Measurements from ENCODE around the gene STMP1. TPM values are rescaled to one million over a fixed set of nuclear protein-coding genes. Genes with fewer than 3 reads are reported as not detected.
"Not testable (repeated sequence)": the region's sequence is repeated elsewhere in the genome, so short reads cannot be mapped to it uniquely, and the experiment has no call there.

Gene STMP1
- total RNA-seq, 1 donor from 2014 or later = 34.7 TPM

DNA sequence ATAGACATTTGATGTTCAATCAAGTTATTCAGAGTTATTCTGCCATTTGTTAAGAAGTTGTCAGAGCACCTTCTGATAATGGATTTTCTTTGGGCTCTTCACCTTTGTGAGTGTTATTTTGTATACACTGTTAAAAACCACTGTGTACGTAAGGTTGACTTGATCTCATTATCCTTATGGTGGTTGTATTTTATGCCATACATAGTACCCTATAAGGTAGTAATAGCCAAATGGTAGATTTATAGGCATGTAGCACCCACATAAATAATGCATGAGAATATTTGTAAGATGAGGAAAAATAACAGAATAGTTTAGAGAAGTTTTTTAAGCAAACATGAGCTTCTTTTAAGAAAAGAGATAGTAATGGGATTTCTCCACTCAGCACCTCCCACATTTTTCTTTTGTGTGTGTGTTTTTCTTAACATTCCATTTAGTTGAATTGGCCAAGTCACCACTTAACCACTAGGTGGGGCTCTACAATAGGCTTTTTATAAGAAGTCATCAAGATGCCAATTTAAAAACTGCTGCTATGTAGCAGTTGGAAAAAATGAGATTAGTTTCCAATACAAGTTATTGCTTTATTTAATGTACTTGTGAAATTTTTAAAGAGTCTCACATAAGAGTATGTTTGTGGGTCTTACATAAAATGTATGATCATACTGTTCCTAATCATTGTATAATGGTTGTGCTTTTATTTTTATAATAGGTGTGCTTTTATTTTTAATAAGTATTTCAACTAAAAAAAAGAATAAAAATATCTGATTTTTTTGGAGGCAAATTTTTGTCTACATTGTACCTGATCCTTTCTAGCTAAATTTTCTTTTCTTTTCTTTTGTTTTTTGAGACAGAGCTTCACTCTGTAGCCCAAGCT is 41.1 kb upstream of the STMP1 start:
- TF ChIP-seq, protein P1, sequence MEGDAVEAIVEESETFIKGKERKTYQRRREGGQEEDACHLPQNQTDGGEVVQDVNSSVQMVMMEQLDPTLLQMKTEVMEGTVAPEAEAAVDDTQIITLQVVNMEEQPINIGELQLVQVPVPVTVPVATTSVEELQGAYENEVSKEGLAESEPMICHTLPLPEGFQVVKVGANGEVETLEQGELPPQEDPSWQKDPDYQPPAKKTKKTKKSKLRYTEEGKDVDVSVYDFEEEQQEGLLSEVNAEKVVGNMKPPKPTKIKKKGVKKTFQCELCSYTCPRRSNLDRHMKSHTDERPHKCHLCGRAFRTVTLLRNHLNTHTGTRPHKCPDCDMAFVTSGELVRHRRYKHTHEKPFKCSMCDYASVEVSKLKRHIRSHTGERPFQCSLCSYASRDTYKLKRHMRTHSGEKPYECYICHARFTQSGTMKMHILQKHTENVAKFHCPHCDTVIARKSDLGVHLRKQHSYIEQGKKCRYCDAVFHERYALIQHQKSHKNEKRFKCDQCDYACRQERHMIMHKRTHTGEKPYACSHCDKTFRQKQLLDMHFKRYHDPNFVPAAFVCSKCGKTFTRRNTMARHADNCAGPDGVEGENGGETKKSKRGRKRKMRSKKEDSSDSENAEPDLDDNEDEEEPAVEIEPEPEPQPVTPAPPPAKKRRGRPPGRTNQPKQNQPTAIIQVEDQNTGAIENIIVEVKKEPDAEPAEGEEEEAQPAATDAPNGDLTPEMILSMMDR (IDR thresholded peaks at IDR 0.05) = peak; percentile 97
- H3K4me3 Mint-ChIP-seq (ENCODE audit: unreplicated experiment) = no peak overlapping the region

DNA sequence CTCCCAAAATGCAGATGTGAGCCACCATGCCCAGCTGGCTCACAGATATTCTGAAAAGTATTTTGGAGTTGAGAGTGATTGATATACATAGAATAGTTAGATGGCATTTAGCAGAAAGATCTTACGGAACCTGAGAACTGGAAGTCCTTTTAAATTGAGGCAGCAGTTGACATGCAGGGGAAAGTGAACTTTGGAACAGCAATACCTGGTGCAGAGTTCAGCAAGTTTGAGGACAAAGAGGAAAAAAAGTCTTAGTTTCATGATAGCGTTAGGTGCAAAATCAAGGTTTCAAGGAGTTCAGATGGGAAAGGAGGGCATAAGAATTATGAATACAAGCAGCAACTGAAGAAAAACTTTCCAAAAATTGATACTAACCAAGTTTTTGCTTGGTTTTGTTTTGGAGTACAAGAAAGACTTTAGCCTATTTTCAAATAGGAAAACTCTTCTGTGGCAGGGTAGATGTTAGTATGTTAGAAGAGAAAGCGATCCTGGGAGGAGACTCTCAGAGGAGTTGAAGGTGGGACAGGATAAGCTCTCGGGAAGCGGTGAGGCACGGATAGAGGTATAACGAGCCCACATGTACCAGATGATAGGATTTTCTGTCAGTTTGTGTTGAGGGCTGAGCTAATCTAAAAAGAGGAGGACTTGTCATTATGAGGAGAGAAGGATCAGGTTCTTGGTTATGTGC is 28.0 kb upstream of the STMP1 start:
- Mint-ChIP-seq H3K27me3 (ENCODE audit: low read depth) (no peaks in the 10 kb centered on the region), H3K4me3 (ENCODE audit: unreplicated experiment) (no peak overlapping the region), H3K4me1 (ENCODE audit: low read depth) (no peaks in the 10 kb centered on the region), H3K36me3 (ENCODE audit: low read depth) (peaks cover 17% of the 10 kb centered on the region), H3K27ac (ENCODE audit: unreplicated experiment) (no peak overlapping the region), H3K9me3 (ENCODE audit: low read depth) (no peaks in the 10 kb centered on the region)
- DNase-seq (ENCODE audit: low spot score) = no peak
- TF ChIP-seq, protein P1 (IDR thresholded peaks at IDR 0.05) = no peak

More for the DNA sequence above, 41.1 kb upstream of the STMP1 start:
- H3K36me3 Mint-ChIP-seq (ENCODE audit: low read depth) = peaks cover 14% of the 10 kb centered on the region
- H3K27me3 Mint-ChIP-seq (ENCODE audit: low read depth) = no peaks in the 10 kb centered on the region
- H3K27ac Mint-ChIP-seq (ENCODE audit: unreplicated experiment) = peak overlapping the region; percentile 51
- H3K4me1 Mint-ChIP-seq (ENCODE audit: low read depth) = peaks cover 11% of the 10 kb centered on the region
- no peak for DNase-seq (ENCODE audit: low spot score)
- H3K9me3 Mint-ChIP-seq (ENCODE audit: low read depth) = no peaks in the 10 kb centered on the region

DNA sequence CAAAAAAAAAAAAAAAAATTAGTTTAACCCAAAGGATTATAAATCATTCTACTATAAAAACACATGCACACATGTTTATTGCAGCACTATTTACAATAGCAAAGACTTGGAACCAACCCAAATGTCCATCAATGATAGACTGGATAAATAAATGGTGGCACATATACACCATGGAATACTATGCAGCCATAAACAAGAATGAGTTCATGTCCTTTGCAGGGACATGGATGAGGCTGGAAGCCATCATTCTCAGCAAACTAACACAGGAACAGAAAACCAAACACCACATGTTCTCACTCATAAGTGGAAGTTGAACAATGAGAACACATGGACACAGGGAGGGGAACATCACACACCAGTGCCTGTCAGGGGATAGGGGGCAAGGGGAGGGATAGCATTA is 22.6 kb upstream of the STMP1 start:
- H3K4me1 Mint-ChIP-seq (ENCODE audit: low read depth); DNase-seq (ENCODE audit: low spot score); H3K27ac Mint-ChIP-seq (ENCODE audit: unreplicated experiment); H3K27me3 Mint-ChIP-seq (ENCODE audit: low read depth); H3K4me3 Mint-ChIP-seq (ENCODE audit: unreplicated experiment); H3K9me3 Mint-ChIP-seq (ENCODE audit: low read depth): not testable (repeated sequence)
- peaks cover 13% of the 10 kb centered on the region for H3K36me3 Mint-ChIP-seq (ENCODE audit: low read depth)

DNA sequence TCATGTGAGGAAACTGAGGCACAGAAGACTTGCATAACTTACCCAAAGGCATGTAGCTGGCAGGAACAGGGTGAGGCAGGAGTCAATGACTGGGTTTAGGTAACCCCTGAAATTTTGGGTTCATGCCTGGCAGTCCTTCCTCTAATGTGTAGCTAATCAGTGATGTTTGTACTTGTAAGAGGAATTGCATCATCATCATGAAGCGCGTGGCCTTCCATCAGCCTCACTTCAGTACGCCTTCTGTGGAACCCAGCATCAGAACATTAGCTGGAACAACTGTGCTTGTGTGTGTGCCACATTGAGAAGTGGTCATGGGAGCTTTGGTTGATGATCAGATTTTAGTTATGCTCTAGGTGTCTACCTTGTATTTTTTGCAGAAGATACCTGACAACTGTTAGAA is 18.2 kb upstream of the STMP1 start:
- Mint-ChIP-seq H3K27me3 (ENCODE audit: low read depth) (no peaks in the 10 kb centered on the region), H3K4me3 (ENCODE audit: unreplicated experiment) (no peak overlapping the region), H3K9me3 (ENCODE audit: low read depth) (no peaks in the 10 kb centered on the region), H3K27ac (ENCODE audit: unreplicated experiment) (no peak overlapping the region), H3K4me1 (ENCODE audit: low read depth) (no peaks in the 10 kb centered on the region), H3K36me3 (ENCODE audit: low read depth) (peaks cover 4% of the 10 kb centered on the region)
- no peak for DNase-seq (ENCODE audit: low spot score)
- TF ChIP-seq, protein P1 (IDR thresholded peaks at IDR 0.05) = no peak

DNA sequence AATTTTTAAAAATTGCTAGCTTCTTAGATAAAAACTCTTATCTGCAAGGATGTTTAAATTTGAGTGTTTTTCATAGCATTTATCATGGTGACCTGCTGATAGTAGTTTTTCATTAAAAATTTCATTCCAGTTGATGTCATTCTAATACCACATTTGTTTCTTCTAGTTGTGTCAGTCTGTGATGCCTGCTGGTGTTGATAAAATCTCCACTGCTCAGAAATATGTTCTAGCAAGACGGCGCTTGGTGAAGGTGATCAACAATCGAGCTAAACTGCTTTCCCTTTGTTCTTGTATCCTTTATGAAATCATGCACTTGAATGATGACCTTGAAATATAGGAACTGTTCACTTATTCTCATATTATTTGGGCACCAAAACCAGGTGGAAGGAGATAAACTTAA is 17.6 kb upstream of the STMP1 start:
- DNase-seq (ENCODE audit: low spot score) = no peak
- no peak overlapping the region for H3K27ac Mint-ChIP-seq (ENCODE audit: unreplicated experiment)
- H3K27me3 Mint-ChIP-seq (ENCODE audit: low read depth) = no peaks in the 10 kb centered on the region
- H3K4me3 Mint-ChIP-seq (ENCODE audit: unreplicated experiment) = no peak overlapping the region
- H3K9me3 Mint-ChIP-seq (ENCODE audit: low read depth) = no peaks in the 10 kb centered on the region
- peaks cover 2% of the 10 kb centered on the region for H3K36me3 Mint-ChIP-seq (ENCODE audit: low read depth)
- TF ChIP-seq, protein P1 (IDR thresholded peaks at IDR 0.05) = no peak
- H3K4me1 Mint-ChIP-seq (ENCODE audit: low read depth) = no peaks in the 10 kb centered on the region
